Stimulated activated CD4-positive, alpha-beta T cell treated with anti-CD3 and anti-CD28 coated beads, TNF-alpha, amount 100 ng/mL, for 1 hour (primary cell): ENCODE results near the gene CEP89.
"Not testable (repeated sequence)": the region's sequence is repeated elsewhere in the genome, so short reads cannot be mapped to it uniquely, and the experiment has no call there.

ENCODE experiments used
- DNase-seq, 3 donors: peaks; one replicate each; pipeline ENCODE4 v3.0.0-alpha.2; 2020; ENCODE audit warnings: low read depth in 3 of 3, low spot score in 1 of 3

Gene CEP89

DNA sequence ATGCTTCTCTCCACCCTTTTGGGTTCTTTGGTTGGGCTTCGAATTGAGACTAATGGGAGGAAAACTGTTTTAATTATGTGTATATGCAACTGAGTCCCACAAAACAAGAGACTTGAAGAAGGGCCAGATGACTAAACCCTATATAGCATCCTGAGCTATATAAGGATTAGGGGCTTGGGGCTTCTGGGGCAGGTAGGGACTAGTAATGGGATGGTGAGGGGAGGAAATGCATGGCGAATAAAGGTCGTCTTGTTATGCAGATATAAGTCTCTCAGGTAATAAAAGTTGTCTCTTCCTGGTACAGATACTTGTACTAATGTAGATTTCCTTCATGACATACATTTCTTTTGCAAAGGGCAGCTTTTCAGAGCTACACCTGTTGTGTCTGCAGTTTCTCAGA, 99.4 kb downstream of the CEP89 start:
- DNase-seq: no peak

DNA sequence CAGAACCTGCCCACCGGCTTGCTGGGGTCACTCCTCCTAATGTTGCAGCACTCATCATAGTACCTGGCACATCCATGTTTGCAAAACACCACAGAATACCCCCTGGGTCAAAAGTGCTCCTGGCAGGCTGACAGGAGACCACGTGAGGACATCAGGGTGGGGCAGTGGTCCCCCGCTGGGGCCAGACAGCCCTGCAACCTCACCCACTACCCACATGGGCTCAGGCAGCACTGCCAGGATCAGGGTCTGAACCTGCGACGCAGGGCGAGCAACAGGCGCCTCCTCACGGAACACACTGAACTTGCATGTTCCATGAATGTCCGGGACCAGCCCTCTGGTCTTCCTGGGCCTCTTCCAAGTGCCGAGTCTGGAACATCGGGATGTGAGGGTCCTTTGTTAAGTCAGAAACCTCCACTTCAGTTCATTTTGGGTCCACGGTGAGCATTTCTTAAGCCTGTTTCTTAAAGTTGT, 100.7 kb downstream of the CEP89 start:
- DNase-seq: no peak

DNA sequence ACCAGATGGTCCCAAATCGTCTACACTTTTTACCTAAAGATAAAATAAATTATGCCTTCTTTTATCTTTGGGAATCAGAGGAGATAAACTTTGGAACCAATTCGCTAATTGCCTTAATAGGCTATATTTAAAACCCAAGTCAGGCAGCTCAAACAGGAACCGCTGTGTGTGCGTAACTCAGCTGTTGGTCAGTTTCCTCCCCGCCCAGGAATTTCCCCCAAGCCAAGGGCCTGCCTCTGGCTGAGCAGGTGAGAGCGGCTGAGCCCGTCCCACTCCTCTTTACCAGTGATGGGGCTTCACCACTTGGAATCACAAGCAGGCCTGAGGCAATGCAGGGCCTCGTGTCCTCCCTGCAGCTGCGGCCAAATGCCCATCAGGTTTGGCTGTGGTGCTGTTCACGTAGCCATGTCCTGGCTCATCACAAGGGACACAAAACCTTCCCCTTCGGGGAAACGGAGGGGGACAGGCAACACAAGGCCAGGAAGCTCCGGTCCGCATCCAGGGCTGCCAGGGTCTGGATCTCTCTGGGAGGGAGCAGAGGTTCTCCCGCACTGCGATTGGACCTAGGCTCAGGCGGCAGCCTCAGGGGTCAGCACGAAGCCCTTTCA, 101.7 kb downstream of the CEP89 start:
- DNase-seq: no peak

DNA sequence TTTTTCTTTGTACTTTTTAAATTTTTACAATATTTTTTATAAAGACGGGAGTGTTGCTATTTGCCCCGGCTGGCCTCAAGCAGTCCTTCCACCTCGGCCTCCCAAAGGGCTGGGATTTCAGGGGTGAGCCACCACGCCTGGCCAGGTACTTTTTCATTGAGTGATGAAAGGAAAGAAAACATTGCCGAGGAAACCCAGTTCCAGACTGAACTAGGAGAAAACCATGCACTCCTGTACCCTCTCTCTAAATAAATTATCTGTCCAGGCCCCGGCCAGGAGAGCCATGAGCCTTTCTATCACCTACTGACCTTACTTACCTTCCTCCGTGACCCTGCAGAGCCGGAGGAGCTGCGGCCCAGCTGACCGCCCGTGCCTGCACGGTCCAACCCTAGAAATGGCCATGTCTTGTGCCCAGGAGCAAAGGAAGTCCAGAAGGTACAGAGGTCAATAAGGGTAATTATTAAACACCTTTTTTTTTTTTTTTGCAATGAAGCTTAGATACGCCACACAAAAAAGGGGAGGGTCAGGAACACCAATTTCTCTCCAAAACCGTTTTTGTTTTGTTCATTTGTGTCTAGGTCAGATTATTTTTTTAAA, 102.3 kb downstream of the CEP89 start, which contains the start of gene SLC7A9:
SLC7A9 (minus strand) TSS at position 399 of the 597 bp plus-strand sequence. CDS start 1,233 bp downstream, outside the sequence.
- DNase-seq: no peak

DNA sequence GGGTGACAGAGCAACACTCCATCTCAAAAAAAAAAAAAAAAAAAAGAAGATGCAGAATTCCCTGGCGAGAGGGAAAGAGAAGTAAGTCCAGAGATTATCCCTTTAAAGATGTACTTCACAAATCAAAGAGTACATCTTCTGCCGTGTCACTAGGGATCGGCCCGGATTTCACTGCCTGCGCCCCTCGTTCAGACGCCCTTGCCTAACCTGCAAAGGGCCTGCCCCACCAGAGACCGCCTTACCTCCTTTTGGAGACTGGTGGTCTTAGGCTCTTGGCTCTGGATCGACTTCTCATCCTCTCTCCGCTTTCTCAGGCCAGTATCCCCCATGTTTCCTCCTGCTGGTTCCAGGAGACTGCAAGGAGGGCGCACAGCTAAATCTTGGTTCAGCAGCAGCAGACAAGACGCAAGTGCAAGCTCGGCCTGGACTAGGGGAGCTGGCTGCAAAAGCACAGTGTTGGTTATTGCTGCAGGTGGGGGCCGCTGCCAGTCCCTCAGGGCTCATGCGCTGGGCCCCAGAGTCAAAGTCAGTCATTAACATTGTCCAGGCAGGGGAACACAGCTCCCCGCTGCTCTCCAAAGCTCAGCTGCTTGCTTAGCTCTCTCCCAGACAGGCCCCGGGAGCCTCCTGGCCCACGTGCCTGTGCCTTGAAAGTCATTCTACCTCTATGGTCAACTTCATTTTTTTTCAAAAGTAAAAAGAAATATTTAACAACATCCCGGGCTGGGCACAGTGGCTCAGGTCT, 103.4 kb downstream of the CEP89 start:
- no peak for DNase-seq

DNA sequence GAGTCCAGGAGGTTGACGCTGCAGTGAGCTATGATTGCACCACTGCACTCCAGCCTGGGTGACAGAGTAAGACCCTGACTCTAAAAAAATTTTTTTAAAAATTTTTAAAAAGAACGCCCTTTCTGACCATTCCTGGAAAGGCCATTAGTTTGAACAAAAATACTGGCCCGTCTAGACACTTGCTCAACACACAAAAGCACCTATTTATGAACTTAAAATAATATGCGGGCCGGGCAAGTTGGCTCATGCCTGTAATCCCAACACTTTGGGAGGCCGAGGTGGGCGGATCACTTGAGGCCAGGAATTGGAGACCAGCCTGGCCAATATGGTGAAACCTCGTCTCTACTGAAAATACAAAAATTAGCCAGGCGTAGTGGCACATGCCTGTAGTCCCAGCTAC, 104.3 kb downstream of the CEP89 start:
- DNase-seq: not testable (repeated sequence)

DNA sequence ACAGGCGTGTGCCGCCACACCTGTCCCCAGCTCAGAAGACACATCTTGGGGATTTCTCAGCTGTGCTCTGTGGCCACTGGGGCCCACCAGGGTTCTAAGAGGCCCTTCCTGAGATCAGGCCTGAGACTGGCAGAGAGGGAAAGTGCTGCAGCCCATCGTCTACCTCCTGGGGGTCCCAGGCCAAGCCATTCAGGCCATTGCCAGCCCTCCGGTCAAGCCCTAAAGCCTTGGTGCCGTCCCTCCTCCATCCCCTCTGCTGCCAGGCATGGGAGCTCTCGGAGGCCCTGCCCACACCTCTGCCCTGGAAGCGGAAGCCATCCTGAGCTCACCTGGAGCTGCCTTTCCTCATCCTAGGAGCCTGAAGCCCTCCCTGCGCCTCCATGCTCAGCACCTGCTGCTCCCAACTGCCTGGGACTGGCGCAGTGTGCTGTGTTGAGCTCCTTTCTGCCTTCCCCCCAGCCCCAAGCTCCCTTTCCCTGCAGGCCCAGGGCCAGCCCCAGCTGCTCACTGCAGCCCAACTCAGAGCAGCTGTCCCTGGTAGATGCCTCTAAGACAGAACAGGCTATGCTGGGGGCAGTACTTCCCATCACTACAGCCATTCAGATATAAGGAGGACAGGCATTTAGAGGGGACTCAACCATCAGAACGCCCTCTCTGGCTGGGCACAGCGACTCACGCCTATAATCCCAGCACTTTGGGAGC, 105.0 kb downstream of the CEP89 start:
- no peak for DNase-seq

DNA sequence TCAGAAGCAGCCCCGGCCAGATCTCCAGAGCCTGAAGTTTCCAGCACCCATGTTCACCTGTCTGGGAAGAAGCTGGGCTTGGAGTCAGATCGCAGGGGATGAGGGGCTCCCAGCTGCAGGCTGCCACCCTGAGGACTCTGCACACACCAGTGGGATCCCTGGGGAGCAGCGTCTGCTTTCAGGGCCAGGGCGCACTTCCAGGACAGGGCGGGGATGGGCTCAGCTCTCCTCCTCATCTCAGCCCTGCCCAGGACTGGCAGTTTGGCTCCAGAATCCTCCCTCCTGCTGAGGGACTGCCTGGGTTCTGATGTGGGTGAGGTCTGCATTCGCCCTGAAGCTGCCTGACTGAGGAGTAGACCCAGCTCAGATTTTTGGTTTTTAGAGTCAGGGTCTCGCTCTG, 105.7 kb downstream of the CEP89 start:
- DNase-seq: no peak

DNA sequence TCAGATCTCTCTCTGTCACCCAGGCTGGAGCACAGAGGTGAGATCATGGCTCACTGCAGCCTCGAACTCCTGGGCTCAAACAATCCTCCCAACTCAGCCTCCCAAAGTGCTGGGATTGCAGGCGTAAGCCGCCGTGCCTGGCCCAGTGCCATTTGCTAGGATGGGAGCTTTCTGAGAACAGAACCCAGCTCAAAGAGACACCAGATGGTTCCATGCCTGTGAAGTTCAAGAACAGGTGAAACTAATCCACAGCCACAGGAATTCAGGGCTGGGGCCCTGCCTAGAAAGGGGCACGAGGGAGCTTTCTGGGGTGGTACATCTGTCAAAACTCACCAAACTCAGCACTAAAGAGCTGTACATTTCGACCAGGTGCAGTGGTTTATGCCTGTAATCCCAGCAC, 106.4 kb downstream of the CEP89 start:
- no peak for DNase-seq

DNA sequence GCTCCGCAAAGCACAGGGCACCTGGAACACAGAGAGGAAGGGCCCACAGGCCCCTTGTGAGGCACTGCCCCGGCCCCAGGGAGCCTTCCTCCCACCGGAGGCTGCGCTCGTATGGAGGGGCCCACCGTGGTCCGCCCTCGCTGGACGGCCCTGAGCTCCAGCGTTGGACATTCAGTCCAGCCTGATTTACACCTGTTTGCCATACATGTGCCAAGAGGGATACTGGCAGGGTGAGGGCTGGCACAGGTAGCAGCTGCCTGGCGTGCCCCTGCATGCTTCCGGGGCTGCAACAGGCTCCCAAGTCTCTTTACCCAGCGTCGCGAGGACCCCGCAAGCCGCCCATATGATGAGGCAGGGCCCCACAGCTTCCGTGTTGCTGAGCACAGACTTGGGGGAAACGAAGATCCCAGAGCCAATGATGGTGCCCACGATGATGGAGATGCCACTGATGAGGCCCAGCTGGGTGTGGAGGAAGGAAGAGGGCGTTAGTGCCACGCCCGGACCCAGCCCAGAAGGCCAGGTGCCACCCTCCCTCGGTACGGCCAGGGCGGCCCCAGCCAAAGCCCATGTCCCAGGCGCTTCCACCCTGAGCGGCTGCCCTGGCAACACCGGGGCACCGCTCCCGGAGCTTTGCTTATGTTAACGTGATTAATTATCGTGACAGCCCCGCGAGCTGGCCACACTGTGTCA, 107.3 kb downstream of the CEP89 start:
- no peak for DNase-seq

DNA sequence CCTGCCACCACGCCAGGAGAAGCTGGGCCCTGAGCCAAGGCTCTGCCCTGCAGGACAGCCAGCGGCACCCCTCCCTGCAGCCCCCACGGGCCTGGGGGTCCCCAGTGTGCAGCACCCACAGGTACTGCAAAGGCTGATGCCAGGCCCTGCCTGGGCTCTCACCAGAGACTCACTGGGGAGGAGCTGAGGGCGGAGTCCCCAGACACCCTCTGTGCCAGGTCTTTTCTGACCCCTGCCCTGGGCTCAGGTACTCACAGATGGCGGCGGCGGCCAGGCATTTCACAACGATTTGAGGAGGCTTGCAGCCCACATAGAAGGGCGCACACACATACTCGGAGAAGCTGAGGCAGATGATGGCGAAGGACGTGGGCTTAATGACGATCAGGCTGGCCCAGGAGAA, 107.9 kb downstream of the CEP89 start:
- no peak for DNase-seq

DNA sequence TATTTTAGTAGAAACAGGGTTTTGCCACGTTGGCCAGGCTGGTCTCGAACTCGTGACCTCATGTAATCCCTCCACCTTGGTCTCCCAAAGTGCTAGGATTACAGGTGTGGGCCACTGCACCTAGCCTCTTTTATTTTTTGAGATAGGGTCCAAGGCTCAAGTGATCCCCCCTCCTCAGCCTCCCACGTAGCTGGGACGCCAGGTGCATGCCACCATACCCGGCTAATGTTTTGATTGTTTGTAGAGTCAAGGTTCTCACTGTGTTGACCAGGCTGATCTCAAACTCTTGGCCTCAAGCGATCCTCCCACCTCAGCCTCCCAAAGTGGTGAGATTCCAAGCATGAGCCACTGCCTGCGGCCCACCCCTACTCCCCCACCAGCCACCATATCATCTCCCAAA, 108.5 kb downstream of the CEP89 start:
- DNase-seq: no peak

DNA sequence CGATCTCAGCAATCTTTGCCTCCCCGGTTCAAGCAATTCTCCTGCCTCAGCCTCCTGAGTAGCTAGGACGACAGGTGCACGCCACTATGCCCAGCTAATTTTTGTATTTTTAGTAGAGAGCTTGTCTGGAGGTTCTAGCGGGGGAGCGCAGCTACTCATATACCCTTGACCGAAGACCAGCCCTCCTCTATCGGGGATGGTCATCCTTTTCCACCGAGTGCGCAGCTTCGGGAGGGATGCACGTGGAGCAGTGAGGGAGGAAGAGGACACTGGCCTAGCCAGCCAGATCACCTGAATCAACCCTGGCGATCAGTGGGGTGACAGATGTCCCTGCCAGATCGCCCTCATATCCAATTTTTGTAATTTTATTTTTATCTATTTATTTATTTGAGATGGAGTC, 109.0 kb downstream of the CEP89 start:
- no peak for DNase-seq

DNA sequence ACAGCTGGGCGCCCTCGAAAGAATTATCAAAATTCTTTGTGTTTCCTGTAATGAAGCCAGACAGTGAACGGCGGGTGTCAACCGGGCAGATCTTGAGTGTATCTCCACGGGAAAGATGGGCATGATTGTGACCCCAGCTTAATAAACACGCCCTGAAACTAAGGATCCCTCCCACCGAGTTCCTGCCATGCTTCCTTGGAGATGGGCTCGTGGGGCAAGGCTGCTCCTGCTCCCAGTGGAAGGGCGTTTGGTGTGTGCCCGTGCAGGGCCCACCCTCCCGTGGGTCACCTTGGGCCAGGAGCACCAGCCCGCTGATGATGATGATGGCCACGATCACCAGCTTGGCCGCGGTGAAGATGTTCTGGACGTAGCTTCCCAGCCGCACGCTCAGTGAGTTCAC, 109.6 kb downstream of the CEP89 start:
- no peak for DNase-seq

DNA sequence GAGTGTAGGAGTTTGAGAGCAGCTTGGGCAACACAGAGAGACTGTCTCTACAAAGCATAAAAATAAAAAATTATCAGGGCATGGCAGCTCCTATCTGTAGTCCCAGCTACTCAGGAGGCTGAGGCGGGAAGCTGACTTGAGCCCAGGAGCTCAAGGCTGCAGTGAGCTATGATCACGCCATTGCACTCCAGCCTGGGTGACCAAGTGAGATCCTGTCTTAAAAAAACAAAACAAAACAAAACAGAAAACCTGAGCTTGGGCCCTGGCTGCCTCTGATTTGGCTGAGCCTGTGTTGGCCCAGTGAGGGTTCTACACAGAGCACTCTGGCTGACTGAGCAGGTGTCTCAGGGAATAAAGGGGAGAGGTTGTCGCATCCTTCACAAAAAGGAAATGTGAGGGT, 110.2 kb downstream of the CEP89 start:
- no peak for DNase-seq

DNA sequence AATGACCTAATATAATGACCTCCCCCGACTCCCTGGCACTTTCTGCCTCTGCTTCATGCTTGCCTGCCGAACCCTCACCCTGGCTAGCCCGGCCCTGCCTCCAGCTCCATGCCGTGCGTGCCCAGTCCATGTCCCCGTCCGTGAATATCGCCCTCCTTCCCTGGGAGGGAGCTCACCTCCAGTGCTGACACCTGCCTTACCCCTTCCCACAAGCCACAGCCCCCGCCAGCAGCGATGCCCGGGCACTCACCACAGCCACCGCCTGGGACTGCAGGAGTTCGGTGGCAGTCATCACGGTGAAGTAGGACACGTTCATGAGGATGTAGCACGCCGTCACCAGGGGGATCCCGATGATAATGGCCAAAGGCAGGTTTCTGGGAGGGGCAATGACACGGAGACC, 112.2 kb downstream of the CEP89 start:
- DNase-seq: no peak

DNA sequence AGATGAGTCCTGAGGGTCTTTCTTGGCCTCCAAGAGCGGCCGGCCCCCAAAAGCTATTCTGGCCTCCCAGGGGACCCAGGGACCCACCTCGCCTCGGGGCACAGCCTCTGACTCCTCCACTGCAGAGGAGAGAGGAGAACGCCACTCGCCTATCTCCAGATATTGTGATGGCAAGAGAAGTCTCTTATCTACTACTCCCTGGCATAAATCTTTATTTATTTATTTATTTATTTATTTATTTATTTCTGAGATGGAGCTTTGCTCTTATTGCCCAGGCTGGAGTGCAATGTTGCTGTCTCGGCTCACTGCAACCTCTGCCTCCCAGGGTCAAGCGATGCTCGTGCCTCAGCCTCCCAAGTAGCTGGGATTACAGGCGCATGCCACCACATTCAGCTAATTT, 113.2 kb downstream of the CEP89 start:
- DNase-seq: no peak

DNA sequence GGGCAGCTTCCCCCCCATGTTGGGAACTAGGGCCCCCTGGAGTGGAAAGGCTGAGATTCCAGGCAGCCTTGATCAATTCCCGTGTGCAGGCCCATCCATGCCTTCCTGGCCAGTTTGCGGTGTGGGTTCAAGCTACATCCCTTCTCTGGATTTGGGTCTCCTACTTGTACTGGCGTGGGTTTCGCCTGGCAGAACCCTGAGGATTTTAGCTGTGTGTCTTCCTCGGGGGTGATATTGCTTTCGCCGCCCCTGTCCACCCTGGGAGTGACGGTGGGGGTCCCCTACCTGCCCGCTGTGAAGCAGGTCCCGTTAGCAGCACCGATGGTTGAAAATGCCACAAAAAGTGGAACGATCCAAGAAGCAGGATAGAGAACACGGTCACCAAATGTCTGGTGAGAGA, 113.6 kb downstream of the CEP89 start:
- DNase-seq: no peak

DNA sequence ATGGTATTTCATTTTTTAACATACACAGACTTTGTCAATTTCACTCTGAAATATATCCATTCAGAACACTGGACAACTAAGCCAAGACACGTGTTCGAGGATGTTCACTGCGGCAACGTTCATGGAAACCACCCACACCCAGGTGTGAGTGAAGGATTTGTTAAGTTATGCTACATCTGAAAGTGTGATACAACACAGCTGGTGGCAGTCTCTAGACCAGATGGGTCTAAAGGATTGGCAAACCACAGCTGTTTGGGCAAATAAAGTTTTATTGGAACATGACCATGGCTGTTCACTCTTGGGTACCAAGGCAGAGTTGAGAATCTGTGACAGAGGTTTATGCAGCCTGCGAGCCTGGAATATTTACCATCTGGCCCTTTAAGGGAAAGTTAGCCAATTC, 114.2 kb downstream of the CEP89 start:
- no peak for DNase-seq

DNA sequence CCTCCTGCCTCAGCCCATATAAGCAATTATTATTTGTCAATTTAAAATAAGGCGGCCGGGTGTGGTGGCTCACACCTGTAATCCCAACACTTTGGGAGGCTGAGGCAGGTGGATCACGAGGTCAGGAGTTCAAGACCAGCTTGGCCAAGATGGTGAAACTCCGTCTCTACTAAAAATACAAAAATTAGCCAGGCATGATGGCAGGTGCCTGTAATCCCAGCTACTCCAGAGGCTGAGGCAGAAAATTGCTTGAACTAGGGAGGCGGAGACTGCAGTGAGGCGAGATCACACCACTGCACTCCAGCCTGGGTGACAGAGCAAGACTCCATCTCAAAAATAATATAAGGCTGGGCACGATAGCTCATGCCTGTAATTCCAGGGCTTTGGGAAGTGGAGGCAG, 114.9 kb downstream of the CEP89 start:
- DNase-seq: not testable (repeated sequence)

DNA sequence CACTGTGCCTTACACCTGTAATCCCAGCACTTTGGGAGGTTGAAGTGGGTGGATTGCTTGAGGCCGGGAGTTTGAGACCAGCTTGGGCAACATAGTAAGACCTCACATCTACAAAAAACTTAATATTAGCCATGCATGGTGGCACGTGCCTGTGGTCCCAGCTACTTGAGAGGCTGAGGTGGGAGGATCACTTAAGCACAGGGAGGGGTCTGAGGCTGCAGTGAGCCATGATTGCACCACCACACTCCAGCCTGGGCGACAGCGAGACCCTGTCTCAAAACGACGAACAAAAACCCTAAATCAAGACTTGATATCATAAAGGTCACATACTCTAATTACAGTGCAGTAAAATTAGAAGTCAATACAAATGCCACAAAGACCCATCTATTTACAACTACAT, 119.5 kb downstream of the CEP89 start:
- no peak for DNase-seq
